Dedifferentiated amniotic fluid mesenchymal stem cell (primary cell): Measurements from ENCODE around the gene RAB6A.
"Not testable (repeated sequence)": the region's sequence is repeated elsewhere in the genome, so short reads cannot be mapped to it uniquely, and the experiment has no call there.

Source experiments
- DNase-seq: peaks from one replicate; pipeline ENCODE4 v3.0.0-alpha.2; 2016; ENCODE audit errors: extremely low spot score

The RAB6A gene

DNA sequence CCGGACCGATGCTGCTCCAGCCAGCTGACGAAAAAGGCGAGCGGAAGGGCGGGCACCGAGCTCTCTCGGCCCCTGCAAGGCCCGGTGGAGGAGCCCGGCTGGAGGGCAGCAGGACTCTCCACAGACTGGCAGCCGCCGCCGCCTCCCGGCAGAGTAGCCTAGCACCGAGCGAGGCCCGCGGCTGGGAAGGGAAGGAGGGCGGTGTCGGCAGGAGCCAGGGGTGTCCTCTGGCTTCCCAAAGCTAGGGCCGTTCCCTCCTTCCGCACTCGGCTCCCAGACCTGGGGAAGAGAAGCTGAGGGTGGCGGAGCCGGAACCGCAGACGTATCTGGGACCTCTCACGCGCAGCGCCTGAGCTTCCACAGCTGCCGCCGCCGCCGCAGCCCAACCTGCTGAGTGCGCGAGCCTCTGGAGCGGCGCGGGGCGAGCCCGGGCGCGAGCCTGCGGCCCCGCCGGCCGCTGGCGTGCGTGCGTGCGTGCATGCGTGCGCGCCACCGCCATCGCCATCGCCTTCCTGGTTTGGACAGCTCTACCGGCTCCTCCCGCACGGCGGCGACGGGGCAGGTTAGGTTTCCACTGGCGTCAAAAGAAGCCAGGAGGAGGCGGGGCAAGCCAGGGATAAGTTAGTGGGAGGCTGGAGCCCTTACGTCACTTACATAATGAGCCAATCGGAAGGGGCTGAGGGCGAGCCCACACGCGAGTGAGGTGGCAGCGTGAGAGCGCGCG, at the start of gene RAB6A:
RAB6A (minus strand) TSS at position 396 of the 724 bp plus-strand sequence. CDS start 439 bp downstream, outside the sequence.
- peak; percentile 100 for DNase-seq

DNA sequence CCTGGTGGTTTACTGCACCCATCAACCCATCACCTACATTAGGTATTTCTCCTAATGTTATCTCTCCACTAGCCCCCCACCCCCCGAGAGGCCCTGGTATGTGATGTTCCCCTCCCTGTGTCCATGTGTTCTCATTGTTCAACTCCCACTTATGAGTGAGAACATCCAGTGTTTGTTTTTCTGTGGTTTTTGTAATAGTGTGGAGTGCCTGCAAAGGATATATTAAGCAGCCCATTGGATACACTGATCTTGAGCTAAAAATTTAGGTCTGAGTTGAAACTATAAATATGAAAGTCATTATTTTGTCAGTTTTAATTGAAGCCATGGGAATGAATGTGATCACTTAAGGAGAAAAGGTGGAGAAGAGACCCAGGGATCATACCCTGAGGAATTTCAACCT, 49.8 kb upstream of the RAB6A start:
- DNase-seq: no peak

DNA sequence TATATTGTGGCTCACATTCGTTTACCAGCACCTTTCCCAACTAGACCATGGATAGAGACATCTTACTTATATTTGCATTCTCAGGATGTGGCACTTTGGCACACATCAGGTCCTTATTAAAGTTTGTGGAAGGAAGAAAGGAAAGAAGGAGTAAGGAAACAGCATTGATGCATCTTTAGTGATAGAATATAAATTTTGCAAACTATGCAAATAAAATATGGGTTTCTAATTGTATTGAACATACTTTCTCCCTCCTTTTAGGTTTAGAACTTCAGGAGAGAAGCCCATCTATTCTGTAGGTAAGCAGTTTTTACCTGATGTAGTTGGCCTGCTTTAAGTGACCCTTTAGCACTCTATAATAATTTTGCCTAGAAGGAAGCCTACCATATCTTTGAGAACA, 47.2 kb upstream of the RAB6A start:
- DNase-seq: no peak

DNA sequence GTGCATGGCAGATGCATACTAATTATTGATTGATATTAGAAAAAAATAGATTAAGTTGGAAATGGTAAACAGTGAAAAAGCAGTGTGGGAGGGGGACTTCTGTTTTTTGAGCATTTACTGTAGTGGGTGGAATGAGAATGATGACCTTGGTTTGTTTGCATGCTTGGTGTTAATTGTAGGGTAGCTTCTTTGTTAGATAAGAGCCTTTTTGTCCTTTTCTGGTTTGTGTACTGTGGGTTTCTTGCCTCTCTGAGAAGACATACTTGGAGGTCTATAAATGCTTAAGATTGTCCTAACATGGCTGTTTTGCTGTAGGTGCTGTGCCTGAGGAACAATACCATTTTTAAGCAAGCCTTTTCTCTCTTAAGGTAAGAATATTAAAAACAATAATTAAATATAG, 43.8 kb upstream of the RAB6A start:
- DNase-seq: no peak

DNA sequence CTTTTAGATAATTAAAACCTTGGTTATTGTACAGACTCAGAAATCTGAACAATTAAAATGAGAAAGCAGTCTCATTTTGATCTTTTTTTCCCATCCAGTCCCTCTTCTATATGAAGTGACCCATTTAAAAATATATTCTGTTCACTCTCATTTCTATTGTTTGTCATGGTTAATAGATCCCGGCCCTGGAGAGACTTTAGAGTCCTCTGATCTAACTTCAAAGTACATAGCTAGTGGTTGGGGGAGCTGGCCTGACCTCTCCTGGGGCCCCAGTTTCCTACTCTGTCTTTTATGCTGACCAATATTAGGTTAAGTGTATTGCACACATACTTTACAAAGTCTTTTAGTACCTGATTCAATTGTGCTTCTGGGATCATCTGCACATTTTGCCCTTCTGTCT, 40.3 kb upstream of the RAB6A start:
- DNase-seq: no peak

DNA sequence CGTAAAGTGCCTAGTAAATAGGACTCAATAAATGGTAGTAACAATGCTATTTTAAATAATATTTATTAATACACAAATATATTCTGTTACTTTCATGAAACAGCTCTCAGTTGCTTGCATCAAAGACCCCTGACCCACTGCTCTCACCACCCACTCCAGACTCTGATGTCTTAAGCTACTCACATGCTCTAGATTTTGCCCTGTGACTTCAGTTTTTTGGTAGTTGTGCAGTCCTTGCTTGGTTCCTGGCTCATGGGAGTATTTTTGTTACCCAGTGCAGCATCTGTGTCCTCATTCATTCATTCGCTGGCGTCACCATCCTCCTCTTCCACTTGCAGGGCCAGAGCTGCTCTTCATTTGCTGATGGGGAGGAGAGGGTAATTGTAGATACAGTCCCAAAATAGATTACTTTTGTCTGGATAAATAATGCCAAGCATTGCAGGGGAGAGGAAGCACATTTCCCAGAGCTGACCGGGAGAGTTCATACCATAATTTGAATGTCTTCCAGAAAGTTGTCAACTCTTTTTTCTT, 39.5 kb upstream of the RAB6A start:
- no peak for DNase-seq

DNA sequence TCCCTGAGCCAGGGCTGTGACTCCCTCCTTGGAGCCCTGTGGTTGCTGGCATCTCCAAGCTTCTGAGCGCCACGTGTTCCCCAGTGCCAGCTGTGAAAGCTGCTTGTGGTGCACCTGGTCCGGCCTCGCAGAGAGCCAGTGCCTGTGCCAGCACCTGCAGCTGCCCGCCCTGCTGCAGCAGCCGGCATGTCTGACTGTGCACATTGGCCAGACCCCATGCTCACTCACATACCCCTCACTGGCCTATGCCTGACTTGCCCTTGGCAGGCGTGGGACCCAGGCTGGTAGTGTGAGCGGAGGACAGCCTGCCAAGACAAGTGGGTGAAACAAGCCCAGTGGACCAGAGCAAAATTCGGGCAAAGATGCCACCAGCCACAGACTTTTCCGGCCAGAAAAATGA, 36.6 kb upstream of the RAB6A start:
- DNase-seq: no peak

DNA sequence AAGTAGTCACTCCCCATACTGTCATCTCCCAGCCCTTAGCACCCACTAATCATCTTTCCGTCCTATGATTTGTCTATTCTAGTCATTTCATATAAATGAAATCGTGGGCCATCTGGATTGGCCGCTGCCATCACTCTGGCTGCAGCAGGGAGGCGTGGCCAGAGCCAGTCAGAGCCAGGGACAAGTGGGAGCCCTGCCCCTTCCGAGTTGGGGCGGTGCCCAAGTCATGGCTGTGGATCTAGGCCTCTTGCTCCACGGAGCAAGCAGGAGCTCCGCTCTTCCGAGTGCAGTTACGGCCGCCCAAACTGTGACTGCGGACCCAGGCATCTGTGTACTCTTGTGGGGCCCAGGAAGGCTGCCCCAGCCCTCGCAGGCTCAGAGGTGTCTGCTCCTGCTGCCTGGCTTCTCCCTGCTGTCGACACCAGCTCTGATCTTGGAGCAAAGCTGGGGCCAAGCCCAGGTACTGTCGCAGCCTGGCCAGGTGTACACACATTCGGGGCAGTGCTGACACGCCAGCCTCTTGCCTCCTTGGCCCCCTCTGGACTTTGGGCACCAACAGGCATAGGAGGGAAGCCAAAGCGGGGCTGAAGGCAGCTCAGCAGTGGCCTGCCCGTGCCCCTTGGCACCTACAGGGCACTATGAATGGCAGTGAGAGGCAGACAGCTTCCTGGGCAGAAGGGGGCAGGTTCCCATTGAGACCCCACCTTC, 35.2 kb upstream of the RAB6A start:
- no peak for DNase-seq

DNA sequence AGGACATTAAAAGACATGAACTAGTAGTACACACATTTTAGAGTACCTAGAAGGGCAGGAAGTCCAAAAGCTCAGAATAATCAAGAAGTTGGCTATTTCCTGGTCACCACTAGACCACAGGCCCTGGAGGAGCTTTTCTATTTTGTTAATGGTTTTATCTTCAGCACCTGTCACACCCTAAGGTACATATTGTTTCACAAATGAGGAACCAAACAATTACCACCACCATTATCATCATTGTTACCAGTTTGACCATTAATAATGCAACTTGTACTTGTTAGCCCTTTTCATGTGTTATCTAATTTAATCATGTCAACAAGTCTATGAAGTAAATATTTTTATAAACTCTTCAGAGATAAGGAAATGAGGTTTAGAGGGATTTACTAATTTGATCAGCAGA, 31.7 kb upstream of the RAB6A start:
- DNase-seq: no peak

DNA sequence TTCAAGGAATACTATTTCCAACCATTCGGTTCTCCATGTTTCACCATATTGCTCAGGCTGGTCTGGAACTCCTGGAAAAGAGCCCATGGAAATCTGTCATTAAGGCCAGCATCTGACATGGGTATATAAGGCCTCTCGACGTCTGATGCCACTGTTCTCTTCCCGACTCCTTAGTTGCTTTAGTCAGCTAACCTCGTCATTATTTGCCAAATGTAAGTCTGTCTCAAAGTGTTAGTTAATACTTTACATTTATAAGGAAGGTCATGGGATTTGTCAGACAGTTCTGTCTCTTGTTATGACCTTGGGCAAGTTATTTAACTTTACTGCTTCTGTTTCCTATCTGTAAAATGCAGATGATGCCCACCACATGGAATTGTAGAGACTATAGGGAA, 28.4 kb upstream of the RAB6A start:
- DNase-seq: no peak

DNA sequence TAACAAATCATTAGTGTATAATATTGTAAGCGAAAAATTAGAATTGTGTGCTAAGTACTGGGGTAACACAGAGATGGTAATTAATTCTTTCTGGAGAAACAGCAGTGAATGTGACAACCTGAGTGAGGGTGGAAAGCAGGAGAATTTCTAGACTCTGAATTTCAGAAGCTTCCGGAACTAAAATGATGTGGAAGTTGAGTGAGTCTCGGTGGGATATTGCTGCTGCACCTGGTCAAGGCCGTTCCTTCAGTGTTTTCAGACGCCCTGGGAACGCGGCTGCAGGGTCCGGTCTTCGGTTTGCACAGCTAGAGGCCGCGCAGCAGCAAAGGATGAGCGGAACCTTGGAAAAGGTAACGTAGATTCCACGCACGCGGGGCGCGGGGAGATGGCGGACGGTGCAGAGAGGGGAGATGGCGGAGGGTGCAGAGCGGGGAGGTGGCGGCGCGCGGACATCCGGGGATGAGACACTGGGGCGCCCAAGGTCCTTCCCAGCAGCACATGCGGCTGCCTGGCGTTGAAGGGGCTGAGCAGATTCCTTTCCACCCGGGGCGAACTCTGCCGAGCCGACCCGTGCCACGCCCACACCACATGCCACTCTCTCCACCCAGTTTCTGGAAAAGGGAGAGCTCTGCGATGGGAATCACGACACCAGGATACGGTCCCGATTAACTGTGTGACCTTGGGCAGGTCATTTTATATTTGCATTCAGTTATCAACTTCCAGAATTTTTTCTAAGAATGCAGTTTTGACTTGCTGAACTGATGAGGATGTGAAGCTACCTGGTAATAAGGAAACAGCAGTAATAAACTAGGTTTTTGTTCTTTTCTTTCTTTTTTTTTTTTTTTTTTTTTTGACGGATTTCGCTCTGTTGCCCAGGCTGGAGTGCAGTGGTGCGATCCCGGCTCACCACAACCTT, 27.0 kb upstream of the RAB6A start, which contains the start of gene MRPL48:
MRPL48 (plus strand) TSS at position 232 of the 916 bp plus-strand sequence; CDS start at position 330, 98 bp downstream.
- peak; percentile 85 for DNase-seq

DNA sequence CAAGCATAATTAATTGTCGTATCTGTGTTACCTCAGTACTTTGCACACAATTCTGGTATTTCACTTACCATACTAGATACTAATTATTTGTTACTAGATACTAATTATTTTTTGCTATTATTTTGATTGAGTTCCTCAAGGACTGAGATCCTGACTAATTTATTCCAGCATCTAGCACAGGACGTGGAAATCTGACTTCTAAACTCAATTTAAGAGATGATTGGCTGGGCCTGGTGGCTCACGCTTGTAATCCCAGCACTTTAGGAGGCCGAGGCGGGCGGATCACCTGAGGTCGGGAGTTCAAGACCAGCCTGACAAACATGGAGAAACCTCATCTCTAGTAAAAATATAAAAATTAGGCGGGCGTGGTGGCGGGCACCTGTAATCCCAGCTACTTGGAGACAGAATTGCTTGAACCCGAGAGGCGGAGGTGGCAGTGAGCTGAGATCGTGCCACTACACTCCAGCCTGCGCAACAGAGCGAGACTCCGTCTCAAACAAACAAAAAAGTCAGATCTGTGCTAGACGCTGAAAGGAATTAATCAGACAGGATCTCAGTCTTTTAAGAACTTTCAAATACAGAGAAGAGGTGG, 26.3 kb upstream of the RAB6A start:
- no peak for DNase-seq

DNA sequence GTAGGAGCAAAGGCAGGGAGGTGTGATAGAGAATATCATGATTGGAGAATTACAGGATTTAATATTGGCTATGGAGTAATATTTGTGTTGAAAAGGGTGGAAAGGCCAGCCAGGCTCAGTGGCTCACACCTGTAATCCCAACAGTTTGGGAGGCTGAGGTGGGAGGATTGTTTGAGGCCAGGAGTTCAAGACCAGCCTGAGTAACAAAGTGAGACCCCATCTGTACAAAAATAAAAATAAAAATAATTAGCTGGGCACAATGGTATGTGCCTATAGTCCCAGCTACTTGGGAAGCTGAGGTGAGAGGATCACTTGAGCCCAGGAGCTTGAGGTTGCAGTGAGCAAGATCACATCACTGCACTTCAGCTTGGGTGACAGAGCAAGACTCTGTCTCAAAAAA, 24.6 kb upstream of the RAB6A start:
- DNase-seq: not testable (repeated sequence)

DNA sequence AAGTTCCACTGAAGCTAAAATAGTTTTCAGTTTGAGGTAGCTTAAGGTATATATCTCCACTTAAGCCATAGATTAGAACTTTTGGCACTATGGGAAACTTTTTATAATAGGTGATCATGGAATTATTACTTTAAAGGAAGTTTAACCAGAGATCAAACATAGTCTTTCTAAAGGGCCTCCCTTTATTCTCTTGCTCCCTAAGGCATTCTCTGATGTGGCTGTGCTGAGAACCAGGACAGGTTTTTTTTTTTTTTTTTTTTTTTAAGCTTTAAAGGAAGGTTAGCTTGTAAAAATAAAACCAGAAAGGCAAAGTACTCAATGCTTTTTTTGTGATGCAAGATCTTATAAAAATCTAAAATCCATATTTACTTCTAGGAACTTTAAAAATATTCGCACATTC, 23.9 kb upstream of the RAB6A start:
- DNase-seq: no peak

DNA sequence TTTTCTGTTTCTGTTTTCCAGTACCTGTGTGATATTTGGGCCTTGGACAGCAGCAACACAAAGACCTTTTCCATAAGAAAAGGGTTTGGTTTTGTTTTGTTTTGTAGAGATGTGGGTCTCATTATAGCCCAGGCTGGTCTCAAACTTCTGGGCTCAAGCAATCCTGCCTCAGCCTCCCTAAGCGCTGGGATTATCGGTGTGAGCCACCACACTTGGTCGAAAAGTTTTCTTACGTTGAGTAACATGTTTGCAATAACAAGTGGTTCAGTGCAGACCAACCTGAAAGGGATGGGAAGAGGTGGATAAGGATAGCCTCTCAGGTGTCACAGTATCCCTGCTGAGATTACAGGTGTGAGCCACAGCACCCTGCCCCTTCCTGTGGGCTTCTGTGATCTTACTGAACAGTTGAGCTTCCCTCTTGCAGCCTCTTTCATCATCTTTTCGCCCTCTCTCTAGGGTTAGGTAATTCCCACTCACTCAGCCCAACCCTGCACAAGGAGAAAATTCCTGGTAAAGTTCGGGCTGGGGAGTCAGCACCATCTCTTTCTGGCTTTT, 23.3 kb upstream of the RAB6A start:
- DNase-seq: peak; percentile 85

DNA sequence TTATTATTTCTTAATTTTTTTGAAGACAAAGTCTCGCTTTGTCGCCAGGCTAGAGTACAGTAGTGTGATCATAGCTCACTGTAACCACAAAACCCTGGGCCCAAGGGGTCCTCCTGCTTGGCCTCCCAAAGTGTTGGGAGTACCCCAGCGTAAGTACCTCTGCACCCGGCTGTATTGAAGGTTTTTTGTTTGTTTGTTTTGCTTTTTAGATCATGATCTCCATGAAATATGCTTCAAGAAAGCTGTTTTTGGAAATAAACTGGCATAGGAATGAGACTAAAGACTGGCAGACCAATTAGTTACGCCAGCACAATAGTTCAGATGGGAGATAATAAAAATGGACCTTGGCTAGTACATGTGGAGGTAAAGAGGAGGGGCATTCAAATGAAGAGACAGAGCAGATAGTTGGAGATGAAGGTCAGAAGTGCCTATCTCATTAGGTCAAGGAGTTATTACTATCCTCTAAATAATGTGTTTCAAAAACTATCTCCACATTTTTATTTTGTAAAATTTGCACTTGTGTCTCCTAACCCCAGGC, 22.7 kb upstream of the RAB6A start:
- DNase-seq: no peak

DNA sequence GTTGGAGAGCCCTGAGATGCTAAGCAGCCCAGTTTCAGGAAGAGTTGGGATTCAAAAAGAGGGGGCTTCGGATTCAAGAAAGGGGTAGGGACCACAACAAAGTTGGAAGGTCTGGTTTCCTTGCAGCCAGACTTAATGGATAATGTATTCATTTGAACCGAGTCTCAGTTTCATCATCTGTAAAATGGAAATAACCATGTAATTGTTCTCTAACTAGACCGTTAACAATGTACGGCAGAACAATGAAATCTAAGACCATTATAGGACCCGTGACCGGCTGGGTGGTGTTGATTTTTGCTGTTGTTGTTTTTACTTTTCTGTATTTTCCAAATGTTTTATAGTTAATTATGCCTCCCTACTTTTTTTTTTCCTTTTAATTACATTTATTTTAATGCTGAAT, 20.4 kb upstream of the RAB6A start:
- no peak for DNase-seq

DNA sequence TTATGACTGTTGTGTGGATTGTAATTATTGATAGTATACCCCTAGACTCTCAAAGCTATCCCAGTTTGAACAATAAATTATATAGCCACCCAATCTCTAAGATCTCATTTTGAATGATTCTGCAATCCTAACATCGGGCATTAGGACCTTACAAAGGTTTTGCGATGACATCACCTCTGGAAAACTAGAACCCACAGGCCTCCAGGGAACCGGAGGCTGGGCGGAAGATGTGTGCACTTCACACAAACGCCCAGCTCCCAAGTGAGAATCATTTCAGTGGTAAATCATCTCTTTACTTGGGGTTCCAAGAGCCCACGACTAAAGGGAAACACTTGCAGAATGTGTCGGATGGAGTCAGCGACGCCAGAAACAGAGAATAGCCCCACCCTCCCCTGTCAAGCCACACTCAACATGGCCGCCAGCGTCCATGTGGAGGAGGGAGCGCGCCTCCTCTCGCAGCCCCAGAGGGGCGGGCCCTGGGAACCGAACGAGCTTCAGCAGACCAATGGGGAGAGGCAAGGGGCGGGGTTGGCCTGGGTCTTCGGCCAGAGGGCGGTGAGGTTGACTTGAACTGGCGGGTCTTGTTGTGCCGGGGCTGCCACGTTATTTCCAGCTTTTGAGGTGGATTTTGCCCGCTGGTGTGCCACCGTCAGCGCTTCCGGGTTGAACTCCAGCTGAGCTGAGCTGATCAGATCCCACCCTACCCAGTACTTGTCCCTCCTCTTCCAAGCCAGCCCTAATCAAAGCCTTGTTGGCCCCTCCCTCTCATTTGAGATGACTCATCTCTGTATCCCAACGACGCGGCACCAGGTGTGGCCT, 18.4 kb upstream of the RAB6A start:
- DNase-seq: peak; percentile 97

DNA sequence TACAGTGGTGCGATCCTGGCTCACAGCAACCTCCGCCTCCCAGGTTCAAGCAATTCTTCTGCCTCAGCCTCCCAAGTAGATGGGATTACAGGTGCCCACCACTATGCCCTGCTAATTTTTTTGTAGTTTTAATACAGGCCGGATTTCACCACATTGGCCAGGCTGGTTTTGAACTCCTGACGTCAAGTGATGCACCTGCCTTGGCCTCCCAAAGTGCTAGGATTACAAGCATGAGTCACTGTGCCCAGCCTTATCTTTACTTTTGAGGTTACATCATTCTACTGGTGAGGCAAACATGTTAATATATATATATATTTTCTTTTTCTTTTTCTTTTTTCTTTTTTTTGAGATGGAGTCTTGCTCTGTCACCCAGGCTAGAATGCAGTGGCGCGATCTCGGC, 9.9 kb upstream of the RAB6A start:
- DNase-seq: not testable (repeated sequence)

DNA sequence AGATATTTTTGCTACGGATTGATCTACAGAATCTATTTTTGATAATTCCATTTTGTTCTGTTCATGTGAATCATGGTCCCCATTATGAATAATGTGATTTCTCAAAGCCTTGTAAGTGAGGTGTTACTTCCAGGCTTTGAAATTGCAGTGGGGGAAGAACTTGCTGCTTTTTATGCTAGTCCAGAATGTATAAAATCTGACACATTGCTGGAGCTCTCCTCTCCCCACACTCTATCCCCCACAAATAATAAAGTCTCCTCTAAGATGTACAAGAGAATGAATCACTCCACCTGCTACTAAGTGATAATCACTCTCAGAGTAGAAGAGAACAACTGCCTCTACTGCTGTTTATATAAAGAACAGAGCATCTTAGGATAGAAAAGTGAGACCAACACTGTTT, 5.9 kb upstream of the RAB6A start:
- no peak for DNase-seq
